Posterior cingulate gyrus (tissue), 11 donors: ENCODE results near the gene TTC28.
"Not testable (repeated sequence)": the region's sequence is repeated elsewhere in the genome, so short reads cannot be mapped to it uniquely, and the experiment has no call there.

Experiments
- DNase-seq, 10 donors: peaks; one replicate each; pipeline versions ENCODE4 v3.0.0 to v3.0.0-alpha.2; 2020 to 2021; ENCODE audit warnings: mixed read lengths in 3 of 10
- intact Hi-C: fragments of 100-400 bp; cut with DNase I; formaldehyde crosslinking; loops from one replicate; pipeline ENCODE4 v1.15.1; 2023

Gene TTC28

GRCh38 chr22:28506150-28506535 is 173.5 kb downstream of the TTC28 start:
- intact Hi-C loops, result no loop called here
- DNase-seq, result no peak

GRCh38 chr22:28505416-28506149 is 174.1 kb downstream of the TTC28 start:
- DNase-seq, result peak in 3 of 10 donors; percentile 13 to 81 (median 80)
- intact Hi-C loops, result no loop called here

GRCh38 chr22:28500006-28500405 is 179.6 kb downstream of the TTC28 start:
- DNase-seq, result no peak
- intact Hi-C loops, result no loop called here

GRCh38 chr22:28498044-28498443 is 181.6 kb downstream of the TTC28 start:
- intact Hi-C loops, result no loop called here
- no peak for DNase-seq

- no peak for DNase-seq
- intact Hi-C loops, result no loop called here
These were observed 182.5 kb downstream of the TTC28 start for GRCh38 chr22:28497188-28497587.

GRCh38 chr22:28491289-28491688 is 188.4 kb downstream of the TTC28 start:
- intact Hi-C loops, DNase-seq: not testable (repeated sequence)

GRCh38 chr22:28488825-28489224 is 190.8 kb downstream of the TTC28 start:
- no peak for DNase-seq
- intact Hi-C loops, result no loop called here

GRCh38 chr22:28484662-28485061 is 195.0 kb downstream of the TTC28 start:
- intact Hi-C loops, result no loop called here

GRCh38 chr22:28481725-28482124 is 197.9 kb downstream of the TTC28 start:
- DNase-seq, result no peak
- intact Hi-C loops, result no loop called here

More at GRCh38 chr22:28484662-28485061, 195.0 kb downstream of the TTC28 start:
- DNase-seq, result no peak

- intact Hi-C loops, result no loop called here
- DNase-seq, result no peak
These were observed 199.5 kb downstream of the TTC28 start for GRCh38 chr22:28480000-28480715.

GRCh38 chr22:28478564-28478963 is 201.1 kb downstream of the TTC28 start:
- intact Hi-C loops, result no loop called here
- DNase-seq, result no peak

GRCh38 chr22:28477556-28477955 is 202.1 kb downstream of the TTC28 start:
- intact Hi-C loops, result no loop called here
- DNase-seq, result no peak

- DNase-seq, result no peak
- intact Hi-C loops, result no loop called here
These were observed 205.3 kb downstream of the TTC28 start for GRCh38 chr22:28474330-28474729.

GRCh38 chr22:28473258-28473657 is 206.4 kb downstream of the TTC28 start:
- DNase-seq, result no peak
- intact Hi-C loops, result no loop called here

GRCh38 chr22:28467055-28467454 is 212.6 kb downstream of the TTC28 start:
- intact Hi-C loops, result not testable (repeated sequence)
- DNase-seq, result peak in 1 of 10 donors; percentile 58

- DNase-seq, result no peak
- intact Hi-C loops, result no loop called here
These were observed 213.2 kb downstream of the TTC28 start for GRCh38 chr22:28466399-28466798.

GRCh38 chr22:28465841-28466240 is 213.8 kb downstream of the TTC28 start:
- intact Hi-C loops, result no loop called here
- DNase-seq, result no peak

- no peak for DNase-seq
- intact Hi-C loops, result no loop called here
These were observed 215.5 kb downstream of the TTC28 start for GRCh38 chr22:28464127-28464526.

GRCh38 chr22:28463408-28463807 is 216.2 kb downstream of the TTC28 start:
- intact Hi-C loops, DNase-seq: not testable (repeated sequence)

- intact Hi-C loops, result no loop called here
- no peak for DNase-seq
These were observed 216.7 kb downstream of the TTC28 start for GRCh38 chr22:28462901-28463300.

GRCh38 chr22:28462041-28462440 is 217.6 kb downstream of the TTC28 start:
- DNase-seq, result no peak
- intact Hi-C loops, result no loop called here

- no peak for DNase-seq
- intact Hi-C loops, result no loop called here
These were observed 225.1 kb downstream of the TTC28 start for GRCh38 chr22:28454431-28455064.
